SKM-1 treated with dmso at 0.1 percent for 144 hours (cell line): ENCODE measurements around the gene PRAF2.

Experiments used
- DNase-seq: peaks from one replicate; lab custom pipeline; 2025; ENCODE audit not compliant: unreplicated experiment; lab: John Stamatoyannopoulos, UW

Gene PRAF2

GRCh38 chrX:49043220-49043986, 30.4 kb downstream of the PRAF2 start, which contains the start of gene TFE3:
TFE3 (minus strand) TSS chrX:49043357; CDS start chrX:49043226, 131 bp downstream.
- DNase-seq = peak; percentile 93

- no peak for DNase-seq
Observed at GRCh38 chrX:49042581-49043219, 31.1 kb downstream of the PRAF2 start.

GRCh38 chrX:49041744-49042580, 31.8 kb downstream of the PRAF2 start:
- DNase-seq = no peak

- no peak for DNase-seq
Observed at GRCh38 chrX:49040376-49040955, 33.3 kb downstream of the PRAF2 start.

GRCh38 chrX:49039598-49040375, 34.0 kb downstream of the PRAF2 start:
- peak; percentile 77 for DNase-seq

- DNase-seq = no peak
Observed at GRCh38 chrX:49037883-49038475, 35.8 kb downstream of the PRAF2 start.

- no peak for DNase-seq
Observed at GRCh38 chrX:49030283-49030682, 43.5 kb downstream of the PRAF2 start.

GRCh38 chrX:49029876-49030275, 43.9 kb downstream of the PRAF2 start:
- DNase-seq = no peak
